Measurements from ENCODE around the gene HOXD11.

The HOXD11 gene

DNA sequence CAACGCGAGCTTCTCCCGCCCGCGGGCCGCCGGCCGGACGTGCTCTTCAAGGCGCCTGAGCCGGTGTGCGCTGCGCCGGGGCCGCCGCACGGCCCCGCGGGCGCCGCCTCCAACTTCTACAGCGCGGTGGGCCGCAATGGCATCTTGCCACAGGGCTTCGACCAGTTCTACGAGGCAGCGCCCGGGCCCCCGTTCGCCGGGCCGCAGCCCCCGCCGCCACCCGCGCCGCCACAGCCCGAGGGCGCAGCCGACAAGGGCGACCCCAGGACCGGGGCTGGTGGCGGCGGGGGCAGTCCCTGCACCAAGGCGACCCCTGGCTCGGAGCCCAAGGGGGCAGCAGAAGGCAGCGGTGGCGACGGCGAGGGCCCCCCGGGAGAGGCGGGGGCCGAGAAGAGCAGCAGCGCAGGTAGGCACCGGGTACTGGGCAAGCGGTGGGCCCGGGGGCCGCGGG, 676 bp downstream of the HOXD11 start:
- no peak for DNase-seq (ENCODE audit: low read depth)

DNA sequence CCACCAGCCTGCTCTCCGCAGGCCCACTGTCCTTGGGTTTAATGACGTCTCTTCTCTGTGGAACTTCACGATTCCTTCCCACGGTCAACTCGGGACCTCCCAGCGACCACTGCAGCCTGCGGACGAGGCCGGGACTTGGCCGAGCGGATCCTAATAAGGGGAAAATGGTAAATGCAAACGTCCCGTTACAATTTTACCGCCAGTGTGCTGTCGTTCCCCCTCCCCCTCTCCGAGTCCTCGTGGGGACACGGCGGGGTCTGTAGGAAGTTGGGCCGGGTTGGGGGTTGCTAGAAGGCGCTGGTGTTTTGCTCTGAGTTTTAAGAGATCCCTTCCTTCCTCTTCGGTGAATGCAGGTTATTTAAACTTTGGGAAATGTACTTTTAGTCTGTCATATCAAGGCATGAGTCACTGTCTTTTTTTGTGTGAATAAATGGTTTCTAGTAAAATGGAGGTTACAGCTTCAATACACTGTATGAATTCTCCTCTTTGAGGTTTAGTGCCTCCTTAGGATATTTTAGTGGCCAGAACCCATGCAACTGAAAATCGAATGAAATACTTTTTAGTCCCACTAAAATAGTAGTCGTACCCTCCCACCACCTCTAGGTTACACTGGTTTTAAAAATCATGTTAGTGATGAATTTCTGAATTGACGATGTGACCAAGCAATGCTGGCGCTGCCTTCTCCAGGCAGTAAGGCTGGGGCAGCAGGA, 2.3 kb downstream of the HOXD11 start:
- DNase-seq (ENCODE audit: low read depth), result no peak

DNA sequence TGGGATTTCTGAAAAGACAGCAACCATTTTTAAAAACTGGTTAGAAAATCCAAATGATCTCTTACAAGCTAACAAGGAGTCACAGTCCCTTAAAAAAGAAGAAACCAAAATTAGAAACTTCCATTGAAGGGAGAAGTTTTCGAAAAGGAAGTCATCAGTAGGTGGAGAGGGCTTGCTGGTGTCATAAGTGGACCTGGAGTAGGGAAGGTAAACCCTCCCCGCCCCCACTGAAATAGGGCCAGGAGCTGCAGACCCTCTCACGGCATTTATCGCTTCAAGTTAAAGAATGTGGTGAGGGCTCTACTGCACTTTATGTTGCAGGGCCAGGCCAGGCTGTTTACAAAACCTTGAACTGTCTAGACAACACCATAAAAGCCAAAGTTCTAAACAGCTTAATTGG, 2.9 kb downstream of the HOXD11 start:
- no peak for DNase-seq (ENCODE audit: low read depth)

DNA sequence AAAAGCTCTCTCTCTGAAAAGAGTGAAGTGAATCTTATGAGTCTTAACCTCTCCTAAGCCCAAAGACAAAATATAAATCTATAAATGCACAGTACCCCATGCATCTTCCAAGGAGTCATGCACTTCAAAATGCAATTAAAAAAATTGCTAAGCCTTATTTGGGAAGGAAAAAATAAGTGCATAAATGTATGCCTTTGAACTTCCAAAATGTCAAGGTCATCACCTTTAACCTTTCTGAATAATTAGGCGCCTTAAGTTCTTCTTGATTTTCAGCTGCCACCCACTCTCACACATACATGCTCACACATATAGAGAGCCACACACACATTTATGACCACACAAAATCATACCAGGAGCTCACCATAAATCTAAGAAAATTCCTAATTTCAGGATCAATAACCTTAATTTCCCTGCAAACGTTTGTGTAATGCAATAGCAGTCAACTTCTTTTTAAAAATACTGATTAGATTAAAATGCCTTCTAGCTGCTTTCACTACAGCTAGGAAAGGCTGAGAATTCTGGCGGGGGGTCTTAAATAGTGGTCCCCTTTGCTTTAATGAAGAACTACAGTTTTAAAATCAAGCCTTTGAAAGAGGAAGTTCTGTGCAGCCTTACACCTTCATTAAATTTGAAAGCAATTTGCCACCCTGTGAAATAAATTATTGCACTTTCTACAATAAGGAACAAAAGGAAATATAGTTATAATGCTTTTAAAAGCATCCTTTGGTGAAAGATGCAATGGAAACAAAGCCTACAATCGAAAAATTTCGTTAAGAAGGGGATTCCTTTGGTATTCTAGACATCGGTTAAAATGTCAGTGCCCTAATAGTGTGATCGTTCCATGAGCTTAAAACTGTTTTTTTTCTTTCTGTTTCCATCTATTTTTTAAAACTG, 3.6 kb downstream of the HOXD11 start:
- no peak for DNase-seq (ENCODE audit: low read depth)

DNA sequence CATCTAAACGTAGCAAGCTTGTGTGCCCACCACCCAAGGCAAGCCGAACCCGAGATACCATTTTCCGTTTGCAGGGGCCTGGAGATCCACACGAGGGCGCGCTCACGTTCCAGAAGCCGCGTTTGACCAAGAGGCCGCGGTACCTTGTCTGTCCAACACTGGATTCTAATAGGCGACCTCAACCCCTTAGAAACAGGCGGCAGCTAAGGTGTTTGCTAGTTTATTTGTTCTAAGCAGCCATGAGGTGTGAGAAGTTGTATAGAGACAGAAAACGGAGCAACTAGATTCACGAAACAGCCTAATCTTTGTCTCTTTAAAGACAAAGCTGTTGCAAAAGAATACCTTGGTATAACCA, 4.2 kb downstream of the HOXD11 start:
- DNase-seq (ENCODE audit: low read depth), result no peak

DNA sequence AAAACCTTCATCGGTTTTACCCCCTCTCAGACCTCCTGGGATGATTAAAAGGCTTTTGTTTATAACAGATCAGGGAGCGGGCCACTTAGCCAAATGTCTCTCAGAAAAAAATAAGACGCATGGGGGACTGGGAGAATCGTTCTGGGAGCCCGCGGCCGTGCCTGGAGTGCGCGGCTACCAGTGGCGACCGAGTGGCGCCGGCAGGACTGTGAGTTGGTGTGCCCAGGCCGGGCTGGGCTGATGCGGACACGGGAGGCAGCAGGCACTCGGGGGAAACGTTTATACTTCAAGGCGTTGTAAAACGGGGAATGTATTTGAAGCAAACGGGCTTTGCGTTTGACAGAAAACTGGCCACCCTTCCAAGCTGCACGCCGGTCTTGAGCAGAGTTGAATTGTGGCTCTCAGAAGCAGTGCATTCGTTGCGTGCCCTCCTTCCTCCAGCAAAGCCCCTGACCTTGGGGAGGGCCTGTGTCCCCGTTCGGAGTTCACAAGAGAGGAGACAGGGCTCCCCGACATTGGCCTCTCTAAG, 4.8 kb downstream of the HOXD11 start:
- no peak for DNase-seq (ENCODE audit: low read depth)

DNA sequence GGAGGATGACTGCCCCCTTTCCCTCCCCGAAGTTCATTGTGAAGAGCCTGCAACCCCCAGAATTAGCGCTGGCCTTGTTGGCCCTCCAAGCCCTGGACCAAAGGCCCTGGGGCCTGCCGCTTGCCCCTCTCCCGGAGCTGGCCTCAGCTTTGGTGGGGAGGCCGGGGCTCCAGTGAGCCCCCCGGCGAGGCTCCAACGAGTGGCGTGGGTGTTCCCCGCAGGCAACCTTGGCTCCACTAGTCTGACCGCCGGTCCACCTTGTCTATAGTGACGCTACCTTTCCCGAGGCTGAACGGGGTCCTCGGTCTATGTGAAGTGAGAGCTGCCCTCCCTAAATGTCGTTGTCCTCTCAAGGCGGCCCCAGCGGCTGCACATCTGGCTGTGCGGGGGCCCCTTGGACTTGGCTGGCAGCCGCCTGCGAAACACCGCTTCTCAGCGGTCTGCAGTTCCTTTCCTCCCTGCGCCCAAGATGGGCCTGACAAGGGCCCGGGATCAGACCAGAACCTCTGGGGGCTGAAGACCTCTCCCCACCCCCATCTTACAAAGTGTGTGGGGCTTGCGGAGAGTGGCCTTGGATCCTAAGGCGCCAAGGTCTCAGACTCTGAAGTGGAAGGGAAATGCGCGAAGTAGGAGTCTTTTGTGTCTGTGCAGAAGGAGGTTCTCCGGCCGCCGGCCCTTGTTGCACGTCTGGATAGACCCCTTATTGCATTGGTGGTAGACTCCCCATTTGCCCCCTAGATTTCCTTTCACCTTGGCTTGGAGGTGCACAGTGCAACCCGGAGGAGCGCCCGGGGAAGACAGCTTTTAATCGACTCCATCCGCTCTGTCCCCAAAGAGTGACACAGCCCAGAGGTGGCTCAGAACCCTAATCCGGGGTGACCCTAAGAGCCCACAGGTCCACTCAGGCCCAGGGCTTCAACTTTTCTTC, 5.6 kb downstream of the HOXD11 start:
- no peak for DNase-seq (ENCODE audit: low read depth)

DNA sequence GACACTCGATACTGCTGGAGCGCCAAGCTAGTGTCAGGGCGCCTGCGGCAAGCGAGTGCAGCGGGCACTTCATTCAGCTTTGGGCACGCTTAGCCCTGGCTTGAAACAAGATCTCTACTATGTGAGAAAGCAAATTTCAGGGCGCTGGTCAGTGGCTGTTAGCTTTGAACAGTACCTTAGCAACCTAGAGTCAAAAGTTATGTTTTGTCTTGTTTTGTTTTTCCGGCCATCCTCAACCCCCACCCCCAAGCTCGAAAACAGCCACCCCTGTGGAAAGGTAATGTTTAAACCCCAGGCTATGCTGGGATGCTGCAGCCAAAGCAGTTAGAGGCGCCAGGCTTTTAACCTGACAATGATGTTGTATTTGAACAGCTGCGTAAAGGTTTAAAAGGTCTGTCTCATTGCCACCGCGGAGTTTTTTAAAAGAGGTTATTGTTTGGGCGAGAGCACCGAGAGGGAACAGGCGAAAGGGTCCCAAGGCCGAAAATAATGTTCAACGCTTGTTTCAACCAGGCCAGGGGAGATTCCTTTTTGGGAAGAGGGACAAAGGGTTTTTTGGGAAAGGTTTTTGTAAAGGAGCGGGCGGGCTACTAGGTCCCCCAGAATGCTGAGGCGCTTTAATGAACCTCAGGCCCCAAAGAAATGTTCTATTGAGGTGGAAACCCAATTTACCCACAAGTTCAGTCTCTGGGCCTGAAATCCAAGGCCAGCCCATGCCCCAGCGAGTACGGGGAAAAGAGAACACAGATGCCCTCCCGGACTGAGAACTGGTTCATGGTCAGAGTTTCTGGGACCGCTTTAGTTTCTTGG, 7.2 kb downstream of the HOXD11 start:
- DNase-seq (ENCODE audit: low read depth), result no peak

DNA sequence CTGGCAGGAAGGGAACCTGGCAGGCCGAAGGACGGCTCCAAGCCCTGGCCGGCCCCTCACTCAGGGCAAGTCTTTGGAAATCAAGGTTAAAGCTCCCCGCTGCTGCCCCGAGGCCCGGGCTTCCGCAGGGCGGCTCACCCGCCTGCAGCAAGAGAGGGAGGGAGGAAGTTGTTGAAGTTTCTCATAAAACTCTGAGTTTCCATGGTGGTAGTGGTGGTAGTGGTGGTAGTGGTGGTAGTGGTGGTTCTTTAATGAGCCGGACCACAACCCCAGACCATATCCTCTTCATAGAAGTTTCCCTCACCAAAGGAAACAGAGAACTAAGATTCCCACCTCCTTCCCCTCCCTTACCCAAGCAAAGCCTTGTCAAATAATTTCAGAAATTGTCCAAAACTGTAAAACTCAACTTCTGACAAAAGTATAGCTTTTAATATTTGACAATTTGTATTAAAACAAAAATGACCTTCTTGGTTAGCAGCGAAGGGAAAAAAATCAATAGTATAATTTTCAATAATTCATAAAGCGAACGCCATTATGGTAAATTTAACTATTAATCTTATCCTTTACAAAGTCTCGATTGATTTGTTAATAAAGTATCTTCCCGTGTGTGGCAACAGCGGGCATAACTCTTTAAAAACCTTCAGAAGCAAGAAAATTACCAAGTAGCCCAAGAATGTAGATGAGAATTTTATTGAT, 8.0 kb downstream of the HOXD11 start:
- no peak for DNase-seq (ENCODE audit: low read depth)

DNA sequence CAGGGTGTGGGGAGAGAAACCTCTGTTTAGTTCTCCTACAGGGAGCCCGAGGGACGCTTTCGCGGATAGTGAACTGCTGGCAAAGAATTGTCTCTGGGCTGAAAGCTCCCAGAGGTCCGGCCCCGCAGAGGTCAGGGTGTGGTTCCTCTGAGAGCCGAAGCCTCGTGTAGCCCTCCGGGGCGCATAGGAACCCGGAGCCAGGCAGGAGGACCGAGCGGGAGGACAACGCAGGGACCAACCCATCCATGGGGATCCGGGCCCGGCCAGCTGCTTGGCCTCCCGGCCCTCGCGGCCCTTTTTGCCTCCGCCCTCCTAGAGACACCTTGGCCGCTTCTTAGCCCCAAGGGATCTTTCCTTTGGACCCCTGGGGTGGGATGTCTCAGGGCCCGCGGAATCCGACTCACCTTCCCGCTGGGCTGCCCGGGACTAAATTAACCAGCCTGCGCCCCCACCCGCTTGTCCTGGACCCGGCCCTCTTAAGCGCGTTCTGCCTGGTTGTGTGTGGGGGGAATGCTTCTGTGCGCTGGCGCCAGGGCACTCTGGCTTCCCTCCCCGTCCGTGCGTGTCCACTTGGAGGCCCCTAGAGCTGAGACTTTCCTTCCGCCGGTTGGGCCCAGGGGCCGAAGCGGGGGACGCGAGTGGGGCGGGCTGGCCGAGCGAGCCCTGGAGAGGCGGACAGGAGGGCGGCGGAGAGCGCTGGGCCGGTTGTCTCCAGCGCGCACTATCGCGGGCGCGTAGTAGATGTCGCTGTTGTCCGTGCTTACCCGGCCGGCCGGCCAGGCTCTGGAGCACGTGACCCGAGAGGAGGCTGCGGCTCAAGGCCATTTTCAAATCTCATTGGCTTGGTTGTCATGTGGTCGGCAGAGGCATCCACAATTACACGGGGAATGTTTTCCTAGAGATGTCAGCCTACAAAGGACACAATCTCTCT, 9.1 kb downstream of the HOXD11 start, which contains the start of gene HOXD10:
HOXD10 (plus strand) TSS at position 896 of the 931 bp plus-strand sequence. CDS start 56 bp downstream, outside the sequence.
- DNase-seq (ENCODE audit: low read depth), result no peak

DNA sequence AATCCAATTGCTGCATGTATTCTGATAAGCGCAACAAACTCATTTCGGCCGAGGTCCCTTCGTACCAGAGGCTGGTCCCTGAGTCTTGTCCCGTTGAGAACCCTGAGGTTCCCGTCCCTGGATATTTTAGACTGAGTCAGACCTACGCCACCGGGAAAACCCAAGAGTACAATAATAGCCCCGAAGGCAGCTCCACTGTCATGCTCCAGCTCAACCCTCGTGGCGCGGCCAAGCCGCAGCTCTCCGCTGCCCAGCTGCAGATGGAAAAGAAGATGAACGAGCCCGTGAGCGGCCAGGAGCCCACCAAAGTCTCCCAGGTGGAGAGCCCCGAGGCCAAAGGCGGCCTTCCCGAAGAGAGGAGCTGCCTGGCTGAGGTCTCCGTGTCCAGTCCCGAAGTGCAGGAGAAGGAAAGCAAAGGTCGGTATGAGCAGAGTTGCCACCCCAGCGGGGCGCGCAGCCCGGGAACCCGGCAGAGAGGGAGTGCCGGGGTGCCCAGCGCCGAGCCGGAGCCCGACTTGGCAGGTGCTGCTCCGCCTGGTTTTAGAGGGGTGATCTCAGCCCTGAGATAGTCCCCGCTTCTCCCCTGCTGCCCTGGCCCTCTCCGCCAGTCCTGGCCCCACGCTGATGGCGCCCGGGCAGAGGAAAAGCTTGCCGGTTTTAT, 10.2 kb downstream of the HOXD11 start:
- no peak for DNase-seq (ENCODE audit: low read depth)

DNA sequence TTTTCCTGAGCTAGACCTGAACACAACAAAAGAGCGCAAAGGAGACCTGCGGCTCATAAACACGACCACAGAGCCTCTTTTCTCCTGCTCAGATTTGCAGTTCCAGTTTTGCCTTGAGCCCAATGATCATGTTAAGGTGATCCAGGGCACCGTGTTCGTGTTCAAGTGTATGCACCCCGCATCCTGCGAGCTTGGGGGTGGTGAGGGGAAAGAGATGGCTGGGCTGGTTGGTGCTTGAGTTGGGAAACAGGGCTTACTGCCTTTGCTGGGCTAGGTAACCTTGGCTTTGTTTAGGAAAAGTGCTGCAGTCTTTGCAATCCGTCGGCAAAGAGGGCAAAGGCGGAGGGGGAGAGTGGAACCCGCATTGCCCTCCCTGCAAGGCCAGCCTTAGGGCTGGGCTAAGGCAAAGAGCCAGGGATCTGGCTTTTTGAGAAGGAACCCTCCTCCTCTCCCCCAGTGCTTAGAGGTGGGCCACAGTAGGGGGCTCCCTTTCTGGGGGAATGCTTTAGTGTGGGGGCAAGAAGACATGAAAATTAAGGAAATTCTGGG, 10.8 kb downstream of the HOXD11 start:
- DNase-seq (ENCODE audit: low read depth), result no peak

DNA sequence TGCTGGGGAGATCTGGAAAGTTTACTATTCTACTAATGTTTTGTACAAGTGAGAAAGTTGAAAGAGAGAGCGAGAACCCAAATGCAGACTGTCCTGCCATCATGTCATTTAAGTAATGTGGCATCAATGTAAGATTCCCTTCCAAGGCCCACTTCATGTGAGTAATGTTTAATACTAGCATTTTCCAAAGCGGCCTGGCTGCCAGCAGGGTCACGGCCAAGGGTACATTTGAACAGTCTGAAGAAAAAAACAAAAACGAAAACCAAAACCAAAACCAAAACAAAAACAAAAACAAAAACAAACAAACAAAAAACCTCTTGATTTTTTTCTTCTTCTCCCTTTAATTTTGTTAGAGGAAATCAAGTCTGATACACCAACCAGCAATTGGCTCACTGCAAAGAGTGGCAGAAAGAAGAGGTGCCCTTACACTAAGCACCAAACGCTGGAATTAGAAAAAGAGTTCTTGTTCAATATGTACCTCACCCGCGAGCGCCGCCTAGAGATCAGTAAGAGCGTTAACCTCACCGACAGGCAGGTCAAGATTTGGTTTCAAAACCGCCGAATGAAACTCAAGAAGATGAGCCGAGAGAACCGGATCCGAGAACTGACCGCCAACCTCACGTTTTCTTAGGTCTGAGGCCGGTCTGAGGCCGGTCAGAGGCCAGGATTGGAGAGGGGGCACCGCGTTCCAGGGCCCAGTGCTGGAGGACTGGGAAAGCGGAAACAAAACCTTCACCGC, 11.7 kb downstream of the HOXD11 start:
- DNase-seq (ENCODE audit: low read depth), result no peak

DNA sequence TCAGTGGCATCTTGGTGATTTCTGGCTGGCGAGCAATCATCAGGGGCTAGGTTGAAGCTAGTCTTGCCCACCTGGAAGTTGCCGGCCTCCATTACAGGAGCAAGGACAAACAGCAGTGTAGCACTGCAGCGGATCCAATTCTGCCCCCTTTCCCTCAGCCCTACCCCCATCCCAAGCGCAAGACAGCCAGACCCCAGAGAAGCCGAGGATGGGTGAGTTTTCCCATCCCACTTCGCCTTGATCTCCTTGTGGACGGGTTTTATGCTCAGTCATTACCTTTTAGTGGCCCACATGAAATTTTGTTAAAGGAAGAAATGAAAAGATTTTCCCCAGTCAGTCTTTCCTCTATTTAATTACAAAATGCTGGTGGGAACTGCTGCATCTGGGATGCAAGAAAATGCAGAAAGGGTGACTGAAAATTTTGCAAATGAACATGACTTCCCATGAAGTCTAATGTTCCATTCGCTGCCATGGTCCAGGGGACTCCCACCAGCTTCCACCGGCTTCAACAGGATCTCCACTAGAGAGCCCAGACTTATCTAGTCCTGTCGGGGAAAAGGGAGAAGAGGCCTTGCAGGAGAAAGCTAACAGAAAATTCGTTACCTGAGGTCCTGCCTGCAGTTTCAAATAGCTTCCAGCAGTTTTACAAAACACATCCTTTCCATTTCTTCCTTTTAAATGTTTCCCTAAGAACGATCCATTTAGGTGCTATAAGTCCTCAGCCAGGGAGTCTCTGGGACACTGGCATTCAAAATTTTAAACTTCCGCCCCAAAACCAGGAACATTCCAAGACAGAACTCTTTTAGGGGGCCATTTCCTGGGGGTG, 13.5 kb downstream of the HOXD11 start:
- no peak for DNase-seq (ENCODE audit: low read depth)

DNA sequence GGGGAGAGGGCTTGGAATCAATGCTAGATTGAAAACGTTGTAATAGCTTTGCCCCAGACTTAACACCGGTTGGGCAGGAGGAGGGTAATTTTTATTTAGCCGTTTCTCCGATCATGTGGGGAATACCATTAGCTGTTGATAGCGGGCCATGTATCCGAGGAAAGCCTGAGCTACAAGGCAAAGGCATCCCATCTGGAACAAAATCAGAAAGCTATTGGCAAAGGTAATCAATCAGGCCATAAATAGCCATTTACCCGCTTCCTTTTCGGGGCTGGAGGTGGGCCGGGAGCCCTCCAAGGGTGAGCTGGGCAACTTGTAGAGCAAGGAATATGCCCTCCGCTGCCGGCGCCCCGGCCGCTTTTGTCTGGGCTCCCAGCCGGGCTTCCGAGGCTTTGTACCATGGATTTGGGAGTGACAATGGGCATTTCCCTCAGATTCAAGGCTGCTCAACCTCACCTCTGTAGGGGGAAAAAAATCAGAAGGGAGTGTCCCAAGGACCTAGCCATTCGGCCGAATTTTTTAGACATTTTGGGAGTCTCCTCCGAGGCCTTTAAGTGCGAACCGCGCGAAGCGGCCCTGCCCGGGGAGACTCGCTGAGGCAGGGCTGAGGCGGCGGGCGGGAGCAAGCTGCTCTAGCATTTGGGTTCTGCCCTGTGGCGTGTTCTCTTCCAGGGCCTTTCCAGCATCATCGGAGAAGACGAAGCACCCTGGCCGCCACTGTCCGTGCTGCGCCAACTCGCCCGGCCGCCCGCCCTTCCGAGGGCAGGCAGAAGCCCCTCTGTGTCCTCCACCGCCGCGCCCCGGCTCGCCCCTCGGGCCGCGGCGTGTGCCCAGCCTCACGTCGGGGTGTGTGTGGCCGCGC, 14.3 kb downstream of the HOXD11 start:
- no peak for DNase-seq (ENCODE audit: low read depth)

All from stimulated activated CD8-positive, alpha-beta memory T cell treated with anti-CD3 and anti-CD28 coated beads, Interleukin-12 subunit alpha, Interleukin-12 subunit beta, amount 100 ng/mL, for 1 hour (primary cell).